ENCODE measurements around the gene PRTN3. TPM values are rescaled to one million over a fixed set of nuclear protein-coding genes. Genes with fewer than 3 reads are reported as not detected.

PRTN3 gene, protein sequence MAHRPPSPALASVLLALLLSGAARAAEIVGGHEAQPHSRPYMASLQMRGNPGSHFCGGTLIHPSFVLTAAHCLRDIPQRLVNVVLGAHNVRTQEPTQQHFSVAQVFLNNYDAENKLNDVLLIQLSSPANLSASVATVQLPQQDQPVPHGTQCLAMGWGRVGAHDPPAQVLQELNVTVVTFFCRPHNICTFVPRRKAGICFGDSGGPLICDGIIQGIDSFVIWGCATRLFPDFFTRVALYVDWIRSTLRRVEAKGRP
- 1 to 10 TPM in 2 of 6 experiments, not detected in 4; 2.3 to 2.9 TPM for total RNA-seq
- long read RNA-seq, result 0 reads

GRCh38 chr19:840519-841206, at the start of gene PRTN3:
Gene PRTN3 (plus strand): TSS chr19:840999. CDS start chr19:841009, 10 bp downstream.
- Histone ChIP-seq H3K36me3 (no peaks in the 10 kb centered on the region), H3K27me3 (peaks cover 0 to 8% of the 10 kb centered on the region in 2 donors), H3K9me3 (no peaks in the 10 kb centered on the region), H3K27ac (no peak within 1 kb of the TSS), H3K4me3 (no peak within 1 kb of the TSS), H3K4me1 (peaks cover 0 to 8% (median 0%) of the 10 kb centered on the region in 4 donors)
- DNase-seq, result no peak
- TF ChIP-seq POLR2A (IDR thresholded peaks at IDR 0.05), result no peak
- TF ChIP-seq, protein P1, sequence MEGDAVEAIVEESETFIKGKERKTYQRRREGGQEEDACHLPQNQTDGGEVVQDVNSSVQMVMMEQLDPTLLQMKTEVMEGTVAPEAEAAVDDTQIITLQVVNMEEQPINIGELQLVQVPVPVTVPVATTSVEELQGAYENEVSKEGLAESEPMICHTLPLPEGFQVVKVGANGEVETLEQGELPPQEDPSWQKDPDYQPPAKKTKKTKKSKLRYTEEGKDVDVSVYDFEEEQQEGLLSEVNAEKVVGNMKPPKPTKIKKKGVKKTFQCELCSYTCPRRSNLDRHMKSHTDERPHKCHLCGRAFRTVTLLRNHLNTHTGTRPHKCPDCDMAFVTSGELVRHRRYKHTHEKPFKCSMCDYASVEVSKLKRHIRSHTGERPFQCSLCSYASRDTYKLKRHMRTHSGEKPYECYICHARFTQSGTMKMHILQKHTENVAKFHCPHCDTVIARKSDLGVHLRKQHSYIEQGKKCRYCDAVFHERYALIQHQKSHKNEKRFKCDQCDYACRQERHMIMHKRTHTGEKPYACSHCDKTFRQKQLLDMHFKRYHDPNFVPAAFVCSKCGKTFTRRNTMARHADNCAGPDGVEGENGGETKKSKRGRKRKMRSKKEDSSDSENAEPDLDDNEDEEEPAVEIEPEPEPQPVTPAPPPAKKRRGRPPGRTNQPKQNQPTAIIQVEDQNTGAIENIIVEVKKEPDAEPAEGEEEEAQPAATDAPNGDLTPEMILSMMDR (IDR thresholded peaks at IDR 0.05), result no peak
- intact Hi-C loops (cut with DNase I), result no loop called here
- WGBS (ENCODE audit: insufficient coverage, low coverage, low lambda C conversion rate, missing lambda C conversion rate), result no CpG with 5 or more reads among the region's 24 CpGs
- peak in 1 of 4 donors; percentile 42 for ATAC-seq

GRCh38 chr19:791007-791566, 49.7 kb upstream of the PRTN3 start:
- Histone ChIP-seq H3K36me3 (no peaks in the 10 kb centered on the region), H3K4me3 (no peak overlapping the region), H3K27ac (peak overlapping the region in 1 of 3 donors; percentile 29), H3K9me3 (no peaks in the 10 kb centered on the region), H3K27me3 (no peaks in the 10 kb centered on the region), H3K4me1 (no peaks in the 10 kb centered on the region)
- DNase-seq, result no peak
- WGBS (ENCODE audit: insufficient coverage, low coverage, low lambda C conversion rate, missing lambda C conversion rate), result 64% methylated on average over 12 of the region's 26 CpGs
- TF ChIP-seq, protein P1 (IDR thresholded peaks at IDR 0.05), result no peak
- no peak for TF ChIP-seq POLR2A (IDR thresholded peaks at IDR 0.05)
- ATAC-seq, result no peak
- intact Hi-C loops (cut with DNase I), result no loop called here

- Histone ChIP-seq H3K27me3 (no peaks in the 10 kb centered on the region), H3K36me3 (no peaks in the 10 kb centered on the region), H3K4me3 (no peak overlapping the region), H3K4me1 (no peaks in the 10 kb centered on the region), H3K27ac (peak overlapping the region in 2 of 3 donors; percentile 15 to 38), H3K9me3 (no peaks in the 10 kb centered on the region)
- WGBS (ENCODE audit: insufficient coverage, low coverage, low lambda C conversion rate, missing lambda C conversion rate), result 44% methylated on average over 6 of the region's 8 CpGs
- ATAC-seq (peak in 1 of 4 donors; percentile 14), DNase-seq (peak in 1 of 3 donors; percentile 34)
- no peak for TF ChIP-seq POLR2A (IDR thresholded peaks at IDR 0.05)
- intact Hi-C loops (cut with DNase I), result no loop called here
Observed at GRCh38 chr19:791567-792305, 49.1 kb upstream of the PRTN3 start.

DNA sequence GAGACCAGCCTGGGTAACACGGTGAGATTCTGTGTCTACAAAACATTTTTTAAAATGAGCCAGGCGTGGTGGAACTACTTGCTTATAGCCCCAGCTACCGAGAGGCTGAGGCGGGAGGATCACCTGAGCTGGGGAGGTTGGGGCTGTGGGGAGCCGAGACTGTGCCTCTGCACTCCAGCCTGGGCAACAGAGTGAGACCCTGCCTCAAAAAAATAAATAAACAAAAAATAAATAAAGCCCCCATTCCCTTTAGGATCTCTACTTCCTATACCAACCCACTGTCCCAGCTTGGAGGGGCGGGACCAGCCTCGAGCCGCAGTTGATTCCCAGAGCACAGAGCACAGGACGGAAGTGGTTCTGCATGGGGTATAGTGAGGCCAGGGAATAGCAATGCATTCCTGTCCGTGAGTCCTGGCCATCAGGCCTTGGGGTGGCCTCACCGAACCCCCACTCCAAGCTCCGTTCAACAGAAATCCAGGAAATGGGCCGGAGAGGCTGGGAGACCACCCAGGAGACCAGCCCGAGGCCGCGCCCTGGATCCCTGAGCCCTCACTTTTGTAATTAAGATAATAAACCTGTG, 48.4 kb upstream of the PRTN3 start:
- H3K27ac ChIP-seq, result peak overlapping the region in 2 of 3 donors; percentile 15 to 38
- WGBS (ENCODE audit: insufficient coverage, low coverage, low lambda C conversion rate, missing lambda C conversion rate), result 75% methylated on average over 2 of the region's 16 CpGs
- peak in 1 of 3 donors; percentile 28 for DNase-seq
- TF ChIP-seq, protein P1 (IDR thresholded peaks at IDR 0.05), result no peak
- no peak for TF ChIP-seq POLR2A (IDR thresholded peaks at IDR 0.05)
- no peaks in the 10 kb centered on the region for H3K27me3 ChIP-seq
- no peak for ATAC-seq
- no peaks in the 10 kb centered on the region for H3K4me1 ChIP-seq
- intact Hi-C loops (cut with DNase I), result no loop called here
- H3K9me3 ChIP-seq, result no peaks in the 10 kb centered on the region
- H3K4me3 ChIP-seq, result no peak overlapping the region
- H3K36me3 ChIP-seq, result no peaks in the 10 kb centered on the region
